Measurements from ENCODE around the gene GMIP.

DNA sequence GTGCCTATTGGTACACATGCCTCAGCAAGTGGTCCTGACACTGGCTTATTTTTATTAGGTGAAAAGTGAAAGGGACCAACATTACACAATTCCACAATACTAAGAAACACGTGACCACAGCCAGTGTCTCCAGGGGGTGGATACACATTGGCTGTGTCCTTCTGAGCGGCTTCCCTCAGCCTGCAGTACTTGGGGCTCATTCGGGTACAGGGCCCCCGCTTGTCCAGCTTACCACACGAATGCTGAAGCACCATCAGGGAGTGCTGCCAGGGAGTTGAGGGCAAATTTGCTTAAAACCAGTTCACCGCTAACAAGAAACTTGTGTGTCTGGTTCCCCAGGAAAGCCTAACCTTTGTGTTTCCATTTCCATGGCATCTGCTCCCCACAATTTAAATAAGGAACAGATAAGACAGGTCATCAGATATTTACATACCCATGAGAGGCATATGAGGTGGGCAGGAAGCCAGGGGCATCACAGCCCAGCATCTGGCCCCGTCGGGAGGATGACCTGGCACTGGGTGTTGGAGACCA, 48.2 kb downstream of the GMIP start:
- TF ChIP-seq, protein P1, sequence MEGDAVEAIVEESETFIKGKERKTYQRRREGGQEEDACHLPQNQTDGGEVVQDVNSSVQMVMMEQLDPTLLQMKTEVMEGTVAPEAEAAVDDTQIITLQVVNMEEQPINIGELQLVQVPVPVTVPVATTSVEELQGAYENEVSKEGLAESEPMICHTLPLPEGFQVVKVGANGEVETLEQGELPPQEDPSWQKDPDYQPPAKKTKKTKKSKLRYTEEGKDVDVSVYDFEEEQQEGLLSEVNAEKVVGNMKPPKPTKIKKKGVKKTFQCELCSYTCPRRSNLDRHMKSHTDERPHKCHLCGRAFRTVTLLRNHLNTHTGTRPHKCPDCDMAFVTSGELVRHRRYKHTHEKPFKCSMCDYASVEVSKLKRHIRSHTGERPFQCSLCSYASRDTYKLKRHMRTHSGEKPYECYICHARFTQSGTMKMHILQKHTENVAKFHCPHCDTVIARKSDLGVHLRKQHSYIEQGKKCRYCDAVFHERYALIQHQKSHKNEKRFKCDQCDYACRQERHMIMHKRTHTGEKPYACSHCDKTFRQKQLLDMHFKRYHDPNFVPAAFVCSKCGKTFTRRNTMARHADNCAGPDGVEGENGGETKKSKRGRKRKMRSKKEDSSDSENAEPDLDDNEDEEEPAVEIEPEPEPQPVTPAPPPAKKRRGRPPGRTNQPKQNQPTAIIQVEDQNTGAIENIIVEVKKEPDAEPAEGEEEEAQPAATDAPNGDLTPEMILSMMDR (IDR thresholded peaks at IDR 0.05; ENCODE audit: low read depth, low read length, missing input control) = no peak
- no peak for TF ChIP-seq TAF1 (conservative IDR thresholded peaks at IDR 0.05)
- TF ChIP-seq EGR1 (IDR thresholded peaks at IDR 0.05; ENCODE audit: low read depth in 2 of 2) = no peak
- no peak for TF ChIP-seq GABPA (IDR thresholded peaks at IDR 0.05 in 1 of 2, conservative IDR thresholded peaks at IDR 0.05 in 1 of 2)
- TF ChIP-seq FOXA2 (IDR thresholded peaks at IDR 0.05) = no peak
- no peak for TF ChIP-seq HNF4G (IDR thresholded peaks at IDR 0.05)
- TF ChIP-seq, protein P2, sequence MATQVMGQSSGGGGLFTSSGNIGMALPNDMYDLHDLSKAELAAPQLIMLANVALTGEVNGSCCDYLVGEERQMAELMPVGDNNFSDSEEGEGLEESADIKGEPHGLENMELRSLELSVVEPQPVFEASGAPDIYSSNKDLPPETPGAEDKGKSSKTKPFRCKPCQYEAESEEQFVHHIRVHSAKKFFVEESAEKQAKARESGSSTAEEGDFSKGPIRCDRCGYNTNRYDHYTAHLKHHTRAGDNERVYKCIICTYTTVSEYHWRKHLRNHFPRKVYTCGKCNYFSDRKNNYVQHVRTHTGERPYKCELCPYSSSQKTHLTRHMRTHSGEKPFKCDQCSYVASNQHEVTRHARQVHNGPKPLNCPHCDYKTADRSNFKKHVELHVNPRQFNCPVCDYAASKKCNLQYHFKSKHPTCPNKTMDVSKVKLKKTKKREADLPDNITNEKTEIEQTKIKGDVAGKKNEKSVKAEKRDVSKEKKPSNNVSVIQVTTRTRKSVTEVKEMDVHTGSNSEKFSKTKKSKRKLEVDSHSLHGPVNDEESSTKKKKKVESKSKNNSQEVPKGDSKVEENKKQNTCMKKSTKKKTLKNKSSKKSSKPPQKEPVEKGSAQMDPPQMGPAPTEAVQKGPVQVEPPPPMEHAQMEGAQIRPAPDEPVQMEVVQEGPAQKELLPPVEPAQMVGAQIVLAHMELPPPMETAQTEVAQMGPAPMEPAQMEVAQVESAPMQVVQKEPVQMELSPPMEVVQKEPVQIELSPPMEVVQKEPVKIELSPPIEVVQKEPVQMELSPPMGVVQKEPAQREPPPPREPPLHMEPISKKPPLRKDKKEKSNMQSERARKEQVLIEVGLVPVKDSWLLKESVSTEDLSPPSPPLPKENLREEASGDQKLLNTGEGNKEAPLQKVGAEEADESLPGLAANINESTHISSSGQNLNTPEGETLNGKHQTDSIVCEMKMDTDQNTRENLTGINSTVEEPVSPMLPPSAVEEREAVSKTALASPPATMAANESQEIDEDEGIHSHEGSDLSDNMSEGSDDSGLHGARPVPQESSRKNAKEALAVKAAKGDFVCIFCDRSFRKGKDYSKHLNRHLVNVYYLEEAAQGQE (IDR thresholded peaks at IDR 0.05) = no peak
- TF ChIP-seq YY1 (IDR thresholded peaks at IDR 0.05) = no peak
- no peak for TF ChIP-seq NR2F2 (IDR thresholded peaks at IDR 0.05)
- TF ChIP-seq RAD21 (IDR thresholded peaks at IDR 0.05) = no peak
- TF ChIP-seq, protein P3, sequence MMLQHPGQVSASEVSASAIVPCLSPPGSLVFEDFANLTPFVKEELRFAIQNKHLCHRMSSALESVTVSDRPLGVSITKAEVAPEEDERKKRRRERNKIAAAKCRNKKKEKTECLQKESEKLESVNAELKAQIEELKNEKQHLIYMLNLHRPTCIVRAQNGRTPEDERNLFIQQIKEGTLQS (IDR thresholded peaks at IDR 0.05) = no peak
- no peak for TF ChIP-seq MAX (IDR thresholded peaks at IDR 0.05)

Data from liver (tissue), 3 donors.